Measurements from ENCODE around the gene EXOSC1. TPM values are rescaled to one million over a fixed set of nuclear protein-coding genes. Genes with fewer than 3 reads are reported as not detected.
"Not testable (repeated sequence)": the region's sequence is repeated elsewhere in the genome, so short reads cannot be mapped to it uniquely, and the experiment has no call there.

EXOSC1 gene
- total RNA-seq, 1 experiment from 2014 or later: 27.0 TPM

- H3K79me2 ChIP-seq (ENCODE audit: low read depth): peaks cover 3% of the 10 kb centered on the region; the same call in 1 of the 2 replicates
- H3K36me3 ChIP-seq (ENCODE audit: low read depth): no peaks in the 10 kb centered on the region
- no peaks in the 10 kb centered on the region for H3K9me2 ChIP-seq (ENCODE audit: insufficient read depth)
- H3K27me3 ChIP-seq (ENCODE audit: insufficient read depth, low read depth): no peaks in the 10 kb centered on the region
- H3K27ac ChIP-seq: peak overlapping the region; percentile 32; the same call in 1 of the 2 replicates
- no TSS peak for BruUV-seq (replicated peaks)
- intact Hi-C loops (cut with micrococcal nuclease; ENCODE audit: unreplicated experiment): no loop called here
- H3K9me3 ChIP-seq (ENCODE audit: insufficient read depth, low read depth): no peaks in the 10 kb centered on the region
- H4K20me1 ChIP-seq (ENCODE audit: insufficient read depth): 0 out of 2 replicates have a peak, but pooled peaks cover 3% of the 10 kb centered on the region
- ChIA-PET CTCF (no interaction called here), POLR2A (ENCODE audit: unreplicated experiment) (no interaction called here)
- 0 out of 2 replicates have a peak, but pooled peaks cover 3% of the 10 kb centered on the region for H3K4me1 ChIP-seq (replicated peaks; ENCODE audit: insufficient read depth)
- H2AFZ ChIP-seq: no peak overlapping the region
- H3F3A ChIP-seq (ENCODE audit: insufficient read depth, low read depth): no peaks in the 10 kb centered on the region; the same call in 1 of the 2 replicates
- DNase-seq: no peak
- H3K4me2 ChIP-seq: no peak overlapping the region
- H3K4me3 ChIP-seq: no peak overlapping the region
- TF ChIP-seq CTCF (conservative IDR thresholded peaks at IDR 0.05) (no peak), EZH2 (IDR thresholded peaks at IDR 0.05; ENCODE audit: low read depth) (no peak)
These were observed 35.3 kb upstream of the EXOSC1 start for GRCh38 chr10:97481071-97481470.

GRCh38 chr10:97479939-97480338 is 34.1 kb upstream of the EXOSC1 start:
- intact Hi-C loops (cut with micrococcal nuclease; ENCODE audit: unreplicated experiment): no loop called here
- ChIA-PET CTCF (no interaction called here), POLR2A (ENCODE audit: unreplicated experiment) (interaction anchor here (0.7 kb wide), 1 partner anchor 201 kb away, joined by 5 read pairs; no protein-coding TSS in a partner anchor)
- TF ChIP-seq EZH2 (IDR thresholded peaks at IDR 0.05; ENCODE audit: low read depth) (no peak), CTCF (conservative IDR thresholded peaks at IDR 0.05) (no peak)
- Histone ChIP-seq H3K4me3 (no peak overlapping the region), H3K36me3 (ENCODE audit: low read depth) (0 out of 2 replicates have a peak, but pooled peaks cover 2% of the 10 kb centered on the region), H3K4me2 (no peak overlapping the region), H3K9me2 (ENCODE audit: insufficient read depth) (no peaks in the 10 kb centered on the region), H3K79me2 (ENCODE audit: low read depth) (no peaks in the 10 kb centered on the region), H3F3A (ENCODE audit: insufficient read depth, low read depth) (no peaks in the 10 kb centered on the region; the same call in 1 of the 2 replicates), H2AFZ (no peak overlapping the region), H4K20me1 (ENCODE audit: insufficient read depth) (no peaks in the 10 kb centered on the region), H3K27me3 (ENCODE audit: insufficient read depth, low read depth) (no peaks in the 10 kb centered on the region), H3K9me3 (ENCODE audit: insufficient read depth, low read depth) (no peaks in the 10 kb centered on the region), H3K4me1 (replicated peaks; ENCODE audit: insufficient read depth) (0 out of 2 replicates have a peak, but pooled peaks cover 3% of the 10 kb centered on the region), H3K27ac (no peak overlapping the region)
- no TSS peak for BruUV-seq (replicated peaks)
- no peak for DNase-seq

- H3K9me3 ChIP-seq (ENCODE audit: insufficient read depth, low read depth); H3K4me2 ChIP-seq; POLR2A ChIA-PET (ENCODE audit: unreplicated experiment); H3F3A ChIP-seq (ENCODE audit: insufficient read depth, low read depth); H3K4me3 ChIP-seq; H2AFZ ChIP-seq; intact Hi-C loops (cut with micrococcal nuclease; ENCODE audit: unreplicated experiment); H3K79me2 ChIP-seq (ENCODE audit: low read depth); H3K27me3 ChIP-seq (ENCODE audit: insufficient read depth, low read depth); DNase-seq; H3K27ac ChIP-seq; BruUV-seq (replicated peaks); H3K36me3 ChIP-seq (ENCODE audit: low read depth); CTCF ChIA-PET; H3K4me1 ChIP-seq (replicated peaks; ENCODE audit: insufficient read depth); H3K9me2 ChIP-seq (ENCODE audit: insufficient read depth); H4K20me1 ChIP-seq (ENCODE audit: insufficient read depth): not testable (repeated sequence)
These were observed 33.6 kb upstream of the EXOSC1 start for GRCh38 chr10:97479410-97479809.

Measured in PC-9 (cell line).